K562 (cell line): ENCODE results near the gene ATG7. TPM values are rescaled to one million over a fixed set of nuclear protein-coding genes. Genes with fewer than 3 reads are reported as not detected.

Experiments used
- ATAC-seq: fragments of 200-7000 bp; cut with Tn5 transposase; 3 replicates; pipeline ENCODE4 v1.9.1; 2020; ENCODE audit warnings: moderate library complexity
- BruUV-seq: library from RNA; stranded (reverse); fragments of 400-500 nt; replicated peaks from 2 replicates; lab custom pipeline; 2021; lab: Mats Ljungman, UMichigan
- CTCF ChIA-PET: fragments of 300-600 bp; formaldehyde crosslinking; extraction: SDS; loops from one replicate; lab custom pipeline; 2021; ENCODE audit warnings: low intra/inter-chr PET ratio; lab: Yijun Ruan, JAX
- POLR2A ChIA-PET: fragments of 300-600, 350-650 bp; sonication (Branson Sonifier 250); formaldehyde crosslinking; extraction: SDS; loops from one replicate; lab custom pipeline; 2021; ENCODE audit warnings: antibody characterized with exemption, inconsistent platforms; lab: Yijun Ruan, JAX
- DNase-seq, 4 experiments: peaks; one replicate each; pipeline versions ENCODE4 v3.0.0 to v3.0.0-alpha.2; 2011 to 2018; ENCODE audit warnings: low spot score in 3 of 4, mixed read lengths in 3 of 4; ENCODE audit errors: extremely low read depth in 1 of 4
- FAIRE-seq: peaks from 2 replicates; lab custom pipeline; 2011; peaks lifted over from hg19 to GRCh38; lab: Jason Lieb, UNC
- H2AFZ ChIP-seq: 2 replicates; pipeline ENCODE4 v1.6.0; 2011; ENCODE audit warnings: low read depth, low read length, control low read depth, inconsistent platforms
- H3K27ac ChIP-seq: fragments of 200-600 bp; 3 replicates; pipeline ENCODE4 v1.8.0; 2011; ENCODE audit warnings: low read depth, mild to moderate bottlenecking, control low read depth, inconsistent platforms, low read length, moderate library complexity, mixed read lengths; ENCODE audit errors: extremely low read depth
- H3K27me3 ChIP-seq, 2 experiments: fragments of 300-600 bp in 1 of 2; 2 replicates in 1 of 2; 3 replicates in 1 of 2; pipeline versions ENCODE4 v1.6.0 to v1.8.0; 2011; ENCODE audit warnings: inconsistent platforms in 2 of 2, low read length in 2 of 2, mild to moderate bottlenecking in 1 of 2, mixed read lengths in 1 of 2, moderate library complexity in 1 of 2; ENCODE audit not compliant: control insufficient read depth in 2 of 2, insufficient read depth in 2 of 2
- H3K36me3 ChIP-seq: fragments of 300-600 bp; 3 replicates; pipeline ENCODE4 v1.8.0; 2011; ENCODE audit warnings: mild to moderate bottlenecking, low read length, inconsistent platforms; ENCODE audit not compliant: control insufficient read depth, insufficient read depth
- H3K4me1 ChIP-seq, 2 experiments: fragments of 200-600 bp in 1 of 2; replicated peaks in 1 of 2; 2 replicates in 1 of 2; 3 replicates in 1 of 2; pipeline versions ENCODE4 v1.5.1 to v1.8.0; 2011; ENCODE audit warnings: inconsistent platforms in 2 of 2, low read length in 2 of 2, mild to moderate bottlenecking in 1 of 2, mixed read lengths in 1 of 2, moderate library complexity in 1 of 2; ENCODE audit not compliant: control insufficient read depth in 2 of 2, insufficient read depth in 2 of 2
- H3K4me2 ChIP-seq: 2 replicates; pipeline ENCODE4 v1.6.1; 2011; ENCODE audit warnings: low read length, control low read depth, inconsistent platforms, mixed read lengths; ENCODE audit not compliant: insufficient read depth
- H3K4me3 ChIP-seq: fragments of 200-600 bp; sonication (generic), shearing (Covaris generic); 2 replicates; pipeline ENCODE4 v1.5.1; 2016; ENCODE audit warnings: control low read depth, inconsistent platforms
- H3K79me2 ChIP-seq: fragments of 200-600 bp; 3 replicates; pipeline ENCODE4 v1.8.0; 2011; ENCODE audit warnings: low read length, inconsistent platforms; ENCODE audit not compliant: control insufficient read depth, insufficient read depth
- H3K9ac ChIP-seq, 2 experiments: 2 replicates each; pipeline versions ENCODE4 v1.6.0 to v1.6.1; 2011; ENCODE audit warnings: low read depth in 2 of 2, low read length in 2 of 2, control low read depth in 1 of 2, inconsistent platforms in 1 of 2, mild to moderate bottlenecking in 1 of 2, mixed read lengths in 1 of 2; ENCODE audit not compliant: insufficient read depth in 1 of 2
- H3K9me1 ChIP-seq: one replicate; pipeline ENCODE4 v1.6.0; 2011; ENCODE audit warnings: inconsistent platforms, mild to moderate bottlenecking, low read length, moderate library complexity; ENCODE audit not compliant: control insufficient read depth, insufficient read depth
- H3K9me3 ChIP-seq: replicated peaks from 2 replicates; pipeline ENCODE4 v1.5.1; 2011; ENCODE audit warnings: low read depth, low read length, inconsistent platforms; ENCODE audit not compliant: control insufficient read depth, insufficient read depth
- H4K20me1 ChIP-seq: replicated peaks from 2 replicates; pipeline ENCODE4 v1.6.1; 2011; ENCODE audit warnings: low read length, inconsistent platforms, mixed read lengths; ENCODE audit not compliant: control insufficient read depth, insufficient read depth
- IFI16 ChIP-seq: fragments of 250-450 bp; sonication (Bioruptor Pico); IDR thresholded peaks from 2 replicates; pipeline ENCODE4 v2.1.2; 2022; ENCODE audit warnings: mild to moderate bottlenecking, inconsistent platforms
- MED1 ChIP-seq: sonication (generic); formaldehyde crosslinking; IDR thresholded peaks from 2 replicates; pipeline ENCODE4 v1.8.1; 2023; ENCODE audit warnings: missing genetic modification reagents, borderline replicate concordance
- MLX ChIP-seq, 2 experiments: fragments of 450-650 bp in 1 of 2; sonication (generic) in 1 of 2; formaldehyde crosslinking; conservative IDR thresholded peaks; 2 replicates each; pipeline versions ENCODE4 v1.4.0 to v1.8.1; 2020 to 2022; ENCODE audit warnings: mild to moderate bottlenecking in 1 of 2, missing genetic modification reagents in 1 of 2
- NR2C2 ChIP-seq, 2 experiments: fragments of 200-800 bp in 1 of 2; sonication (Bioruptor generic) in 1 of 2; sonication (generic) in 1 of 2; formaldehyde crosslinking in 1 of 2; IDR thresholded peaks; 2 replicates each; pipeline versions ENCODE4 v1.6.1 to v1.8.0; 2016 to 2022; ENCODE audit warnings: mild to moderate bottlenecking in 1 of 2, missing compliant biosample characterization in 1 of 2, missing genetic modification characterization in 1 of 2, missing genetic modification reagents in 1 of 2
- SAFB ChIP-seq: fragments of 200-400 bp; formaldehyde crosslinking; IDR thresholded peaks from 2 replicates; pipeline ENCODE4 v1.6.1; 2017; ENCODE audit warnings: low read depth, low read length, borderline replicate concordance
- ZBED1 ChIP-seq: IDR thresholded peaks from 2 replicates; pipeline ENCODE4 v1.6.1; 2014
- ZFPM2 ChIP-seq: fragments of 250-450 bp; sonication (Bioruptor Pico); IDR thresholded peaks from 2 replicates; pipeline ENCODE4 v1.5.1; 2022; ENCODE audit warnings: mild to moderate bottlenecking
- WGBS: fragments of 100-300 bp; shearing (Covaris generic); methylation state at CpG from one replicate; pipeline ENCODE4 v1.1.6; 2016; ENCODE audit warnings: low coverage, mixed read lengths; ENCODE audit not compliant: insufficient coverage; ENCODE audit errors: missing lambda C conversion rate; 5-methylcytosine and 5-hydroxymethylcytosine counted together
- in situ Hi-C: fragments of 300-500 bp; cut with MboI; formaldehyde crosslinking; loops from 4 replicates; pipeline ENCODE4 v1.15.0; 2018; ENCODE audit warnings: inconsistent platforms, mixed read lengths
- intact Hi-C: fragments of 100-400 bp; cut with micrococcal nuclease; formaldehyde crosslinking; loops from 2 replicates; pipeline ENCODE4 v1.14.2; 2022
- polyA plus RNA-seq, 8 experiments: library from polyadenylated mRNA; depleted of rRNA in 4 of 8; stranded (reverse) in 5 of 8; unstranded in 3 of 8; fragments of >200 nt; fragmentation: Nextera tagmentation in 2 of 8; fragmentation: Illumina TruSeq in 1 of 8; extraction: Ambion mirVana in 2 of 8; extraction: Trizol in 1 of 8; gene quantifications; 2 replicates each; pipeline versions ENCODE4 v1.2.1 to v1.2.3, GENCODE V29; 2011 to 2014; ENCODE audit warnings: inconsistent platforms in 1 of 8, missing spikeins in 1 of 8
- total RNA-seq, 7 experiments: library from RNA; depleted of rRNA in 6 of 7; stranded (reverse); fragments of >200 nt in 6 of 7; fragmentation: Illumina TruSeq in 2 of 7; extraction: Trizol in 2 of 7; gene quantifications; 2 replicates each; pipeline versions ENCODE4 v1.2.1 to v1.2.3, GENCODE V29; 2011 to 2021; ENCODE audit warnings: low replicate concordance in 1 of 7

The ATG7 gene
- total and polyA plus RNA-seq, 9 of the 15 experiments (the other 6 are each of a cell fraction or from before 2014, with no cell fraction given): 18.3 to 45.3 (median 33.6) TPM

- H3K4me1 ChIP-seq: peaks cover 0 to 4% of the 10 kb centered on the region in 2 experiments; a peak in 2 of 5 replicates
- ChIA-PET POLR2A (interaction anchor here (0.6 to 1.2 kb wide), 3 partner anchors 35 to 1116 kb away, joined by 3 to 4 read pairs (median 3); no protein-coding TSS in a partner anchor), CTCF (no interaction called here)
- no peaks in the 10 kb centered on the region for H3K36me3 ChIP-seq
- no peaks in the 10 kb centered on the region for H3K9me1 ChIP-seq
- intact Hi-C loops (no loop called here), in situ Hi-C loops (no loop called here)
- no peaks in the 10 kb centered on the region for H3K79me2 ChIP-seq
- no peak for DNase-seq
- H3K9me3 ChIP-seq: no peaks in the 10 kb centered on the region
- no TSS peak for BruUV-seq
- no peak overlapping the region for H2AFZ ChIP-seq
- no peaks in the 10 kb centered on the region for H3K27me3 ChIP-seq
- H3K4me3 ChIP-seq: no peak overlapping the region
- H3K27ac ChIP-seq: no peak overlapping the region
- TF ChIP-seq ZFPM2 (no peak), ZBED1 (no peak), SAFB (no peak), IFI16 (CRISPR knock-in tag) (no peak), MLX (CRISPR knock-in tag; conservative IDR thresholded peaks at IDR 0.05) (no peak), MED1 (CRISPR knock-in tag) (no peak), NR2C2 (CRISPR knock-in tag; IDR thresholded peaks at IDR 0.05) (no peak), NR2C2 (tag; IDR thresholded peaks at IDR 0.05) (no peak)
- WGBS: 61% methylated on average over 13 of the region's 13 CpGs
- no peak overlapping the region for H3K9ac ChIP-seq
- ATAC-seq: no peak
- no peaks in the 10 kb centered on the region; the same call in 1 of the 2 replicates for H4K20me1 ChIP-seq
- FAIRE-seq: no peak
- H3K4me2 ChIP-seq: no peak overlapping the region
Measured at GRCh38 chr3:11535243-11535960, 263.2 kb downstream of the ATG7 start.
